GM21381 (cell line): ENCODE results near the gene KHDRBS1.
"Not testable (repeated sequence)": the region's sequence is repeated elsewhere in the genome, so short reads cannot be mapped to it uniquely, and the experiment has no call there.

ENCODE experiments used
- ATAC-seq: cut with Tn5 transposase; IDR thresholded peaks from one replicate; pipeline ENCODE4 v1.9.1; 2021; ENCODE audit warnings: mild to moderate bottlenecking, moderate library complexity; ENCODE audit not compliant: unreplicated experiment

Gene KHDRBS1

DNA sequence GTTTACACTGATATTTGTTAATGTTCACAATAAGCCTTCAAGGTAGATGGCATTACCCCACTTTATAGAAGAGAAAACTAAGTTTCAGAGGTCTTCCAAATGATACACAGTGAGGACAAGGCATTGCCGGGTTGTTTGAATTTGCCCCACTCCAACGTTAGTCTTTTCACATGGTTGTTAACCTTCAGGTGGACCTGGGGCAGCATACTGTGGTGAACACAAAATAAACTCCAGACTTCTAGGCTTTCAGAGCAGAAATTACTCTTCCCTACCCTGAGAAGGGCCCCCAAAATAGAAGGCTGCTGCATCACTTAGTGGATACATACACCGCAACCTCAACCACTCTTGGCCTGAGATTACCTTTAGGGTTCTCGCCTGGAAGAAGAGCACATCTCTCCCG, 3.4 kb upstream of the KHDRBS1 start:
- no peak for ATAC-seq

DNA sequence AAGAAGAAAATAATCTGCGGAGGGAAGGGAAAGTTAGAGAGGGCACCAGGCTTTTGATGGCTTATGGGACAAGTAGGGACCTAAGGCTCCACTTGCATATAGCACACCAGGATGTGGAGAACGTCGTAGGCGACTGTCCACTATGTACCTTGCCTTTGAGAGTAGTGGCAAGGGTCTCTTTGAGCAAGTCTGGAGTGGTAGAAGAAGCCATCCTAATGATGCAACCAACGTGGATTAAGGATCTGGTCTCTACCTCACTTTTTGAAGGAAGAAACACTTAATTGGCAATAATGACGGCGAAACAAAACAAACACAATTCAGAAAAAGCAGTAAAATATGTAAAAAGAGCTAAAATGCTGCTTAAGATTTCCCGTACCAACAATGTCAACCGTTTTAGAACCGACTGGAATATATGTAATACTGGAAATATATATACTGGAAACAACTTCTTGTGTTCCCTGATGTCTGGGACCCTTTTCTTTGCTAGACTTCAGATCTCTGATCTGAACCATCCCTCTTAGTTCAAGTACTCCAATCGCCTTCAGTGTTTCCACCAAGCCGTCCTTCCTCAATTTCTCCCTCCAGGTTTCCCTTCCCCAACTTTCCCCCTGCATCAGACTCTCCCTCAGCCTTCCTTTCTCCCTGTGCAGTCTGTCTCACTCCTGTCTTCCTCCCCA, 821 bp upstream of the KHDRBS1 start:
- no peak for ATAC-seq

GRCh38 chr1:32014199-32014947, 705 bp downstream of the KHDRBS1 start:
- peak; percentile 25 for ATAC-seq

- no peak for ATAC-seq
Observed at GRCh38 chr1:32014948-32015273, 1.2 kb downstream of the KHDRBS1 start.

- no peak for ATAC-seq
Observed at GRCh38 chr1:32020339-32020738, 6.7 kb downstream of the KHDRBS1 start.

- not testable (repeated sequence) for ATAC-seq
Observed at GRCh38 chr1:32021574-32022018, 7.9 kb downstream of the KHDRBS1 start.

GRCh38 chr1:32023351-32023750, 9.7 kb downstream of the KHDRBS1 start:
- ATAC-seq: no peak

GRCh38 chr1:32025515-32025914, 11.8 kb downstream of the KHDRBS1 start:
- no peak for ATAC-seq

DNA sequence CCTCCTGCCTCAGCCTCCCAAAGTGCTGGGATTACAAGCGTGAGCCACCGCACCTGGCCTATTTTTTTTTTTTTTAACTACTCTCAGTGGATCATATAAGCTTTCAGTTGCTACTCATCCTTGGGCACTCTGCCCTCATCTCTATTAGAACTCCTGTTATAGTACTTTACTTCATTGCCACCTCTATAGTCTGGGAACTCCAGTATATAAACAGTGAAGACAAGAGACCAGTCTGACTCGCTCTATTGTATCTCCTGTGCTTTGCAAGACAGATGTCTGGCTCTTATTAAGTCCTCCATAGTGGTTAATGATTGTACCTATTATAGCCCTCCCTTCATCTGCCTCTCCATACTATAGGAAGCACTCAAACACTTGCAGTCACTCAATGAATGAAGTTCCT, 15.1 kb downstream of the KHDRBS1 start:
- ATAC-seq: no peak

GRCh38 chr1:32031578-32032274, 18.1 kb downstream of the KHDRBS1 start:
- ATAC-seq: no peak

DNA sequence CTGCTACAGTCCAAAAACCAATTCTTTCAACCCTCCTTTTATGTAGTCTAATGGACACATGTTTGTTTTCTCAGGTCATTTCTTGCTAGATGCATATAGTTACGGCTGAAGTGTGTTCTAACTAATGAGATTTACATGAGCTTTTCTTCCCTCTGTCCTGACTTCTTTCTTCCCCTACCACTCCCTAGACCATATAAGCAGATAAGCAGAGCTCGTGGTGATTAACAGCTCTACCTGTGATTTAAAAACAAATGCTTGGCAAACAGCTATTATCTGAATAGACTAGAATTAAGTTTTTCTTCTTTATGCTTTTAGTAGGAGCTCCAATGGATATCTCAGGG, 18.6 kb downstream of the KHDRBS1 start:
- no peak for ATAC-seq

DNA sequence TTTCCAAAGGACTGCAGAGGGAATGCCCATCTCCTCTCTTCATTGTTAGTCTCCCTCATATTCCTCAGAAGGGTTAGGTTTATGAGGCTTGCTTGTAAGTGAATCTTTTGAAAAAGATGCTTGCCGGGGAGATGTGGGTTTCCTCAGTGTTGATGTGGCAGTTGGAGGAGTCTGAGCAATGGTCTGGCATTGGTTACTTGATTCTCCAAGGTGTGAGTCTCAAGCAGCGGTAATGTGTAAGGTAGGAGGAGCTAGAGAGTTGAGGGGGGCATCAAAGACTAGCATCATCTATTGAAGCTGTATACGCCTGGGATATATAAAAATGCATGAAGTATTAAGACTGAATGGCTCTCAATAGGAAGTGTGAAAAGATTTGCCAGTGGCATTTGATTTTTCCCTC, 21.5 kb downstream of the KHDRBS1 start:
- ATAC-seq: no peak

DNA sequence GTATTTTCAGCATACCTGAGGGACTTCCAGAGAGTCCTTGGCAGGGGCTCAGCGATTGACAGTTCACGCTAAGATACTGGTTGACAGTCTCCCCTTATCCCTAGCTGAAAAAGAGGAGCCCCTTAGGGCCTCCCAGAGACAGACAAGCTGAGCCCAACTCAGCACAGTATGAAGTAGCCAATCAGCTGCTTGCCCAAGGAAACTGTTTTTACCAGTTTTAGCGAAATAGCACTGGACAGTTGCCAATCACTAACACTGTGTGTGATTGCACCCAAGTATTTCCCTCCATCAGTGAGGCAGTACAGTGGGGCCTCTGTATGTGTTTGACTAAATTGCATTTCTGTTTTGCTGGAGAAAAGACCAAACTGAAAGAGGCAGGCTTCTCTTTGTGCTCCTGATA, 27.0 kb downstream of the KHDRBS1 start:
- no peak for ATAC-seq

DNA sequence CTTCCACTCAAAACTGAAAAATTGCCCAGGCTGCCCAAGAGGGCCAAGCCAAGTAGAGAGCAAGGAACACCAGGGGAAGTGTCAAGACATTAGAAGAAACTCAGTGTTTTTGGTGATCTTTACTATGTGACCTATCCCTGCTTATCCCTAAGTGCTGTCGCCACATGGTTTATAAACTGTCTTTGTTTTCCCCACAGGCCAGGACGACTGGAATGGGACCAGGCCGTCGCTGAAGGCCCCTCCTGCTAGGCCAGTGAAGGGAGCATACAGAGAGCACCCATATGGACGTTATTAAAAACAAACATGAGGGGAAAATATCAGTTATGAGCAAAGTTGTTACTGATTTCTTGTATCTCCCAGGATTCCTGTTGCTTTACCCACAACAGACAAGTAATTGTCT, 28.7 kb downstream of the KHDRBS1 start:
- ATAC-seq: no peak

- ATAC-seq: no peak
Observed at GRCh38 chr1:32044234-32044633, 30.6 kb downstream of the KHDRBS1 start.

GRCh38 chr1:32045772-32046171, 32.1 kb downstream of the KHDRBS1 start:
- ATAC-seq: no peak

DNA sequence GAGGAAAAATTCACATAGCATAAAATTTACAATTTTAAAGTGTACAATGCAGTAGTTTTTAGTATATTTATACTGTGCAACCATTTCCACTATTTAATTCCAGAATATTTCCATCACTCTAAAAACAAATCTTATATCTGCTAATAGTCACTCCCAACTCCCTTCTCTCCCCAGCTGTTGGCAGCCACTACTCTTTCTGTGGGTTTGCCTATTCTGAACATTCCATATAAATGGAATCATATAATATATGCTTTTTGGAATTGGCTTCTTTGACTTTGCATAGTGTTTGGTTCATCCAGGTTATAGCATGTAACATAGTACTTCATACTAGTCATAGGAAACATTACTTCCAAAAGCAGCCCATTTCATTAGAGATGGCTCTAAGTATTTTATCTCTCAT, 34.0 kb downstream of the KHDRBS1 start:
- no peak for ATAC-seq

DNA sequence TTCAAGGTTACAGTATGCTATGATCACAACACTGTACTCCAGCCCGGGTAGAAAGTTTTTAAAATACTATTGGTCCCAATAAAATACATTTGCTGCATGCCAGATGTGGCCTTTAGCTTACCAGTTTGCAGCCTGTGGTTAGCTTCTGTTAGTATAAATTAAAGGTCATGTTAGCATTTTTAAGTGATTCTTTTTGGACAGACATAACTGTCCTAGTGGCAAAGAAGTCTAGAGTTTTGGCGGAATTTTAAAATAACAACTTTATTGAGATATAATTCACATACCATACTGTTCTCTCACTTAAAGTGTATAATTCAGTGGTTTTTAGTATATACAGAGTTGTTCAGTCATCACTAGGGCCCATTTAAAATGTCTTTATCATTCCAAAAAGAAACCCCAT, 34.8 kb downstream of the KHDRBS1 start:
- no peak for ATAC-seq

- ATAC-seq: no peak
Observed at GRCh38 chr1:32051706-32052105, 38.0 kb downstream of the KHDRBS1 start.

GRCh38 chr1:32052887-32053286, 39.2 kb downstream of the KHDRBS1 start:
- ATAC-seq: no peak

GRCh38 chr1:32055416-32055815, 41.7 kb downstream of the KHDRBS1 start:
- no peak for ATAC-seq

- no peak for ATAC-seq
Observed at GRCh38 chr1:32056598-32056997, 42.9 kb downstream of the KHDRBS1 start.
